HepG2 (cell line): Measurements from ENCODE around the gene CCNI2.

ENCODE experiments used
- CTCF ChIP-seq: sonication (generic); formaldehyde crosslinking; IDR thresholded peaks from 2 replicates; pipeline ENCODE4 v1.5.0; 2020; ENCODE audit warnings: mild to moderate bottlenecking, missing genetic modification reagents, moderate library complexity
- HES4 ChIP-seq: sonication (generic); formaldehyde crosslinking; IDR thresholded peaks from 2 replicates; pipeline ENCODE4 v1.9.0; 2021; ENCODE audit warnings: mild to moderate bottlenecking, missing genetic modification reagents, borderline replicate concordance
- KLF16 ChIP-seq, 2 experiments: sonication (generic) in 1 of 2; formaldehyde crosslinking in 1 of 2; IDR thresholded peaks; 2 replicates each; pipeline versions ENCODE4 v1.6.1 to v1.8.0; 2016 to 2023; ENCODE audit warnings: missing genetic modification reagents in 2 of 2, missing compliant biosample characterization in 1 of 2
- RBM39 ChIP-seq: fragments of 200-400 bp; formaldehyde crosslinking; IDR thresholded peaks from one replicate; pipeline ENCODE4 v1.6.1; 2018; ENCODE audit warnings: antibody characterized with exemption, mild to moderate bottlenecking, low read depth, low read length; ENCODE audit not compliant: poor library complexity, severe bottlenecking
- SYNCRIP ChIP-seq: fragments of 200-400 bp; formaldehyde crosslinking; IDR thresholded peaks from 2 replicates; pipeline ENCODE4 v1.6.1; 2018; ENCODE audit warnings: mild to moderate bottlenecking, low read depth, low read length; ENCODE audit not compliant: insufficient read depth
- ZBTB40 ChIP-seq, 2 experiments: fragments of 450-650 bp in 1 of 2; sonication (generic) in 1 of 2; formaldehyde crosslinking in 1 of 2; IDR thresholded peaks; 2 replicates each; pipeline versions ENCODE4 v1.6.1 to v1.8.0; 2016 to 2022; ENCODE audit warnings: antibody characterized with exemption in 1 of 2, mild to moderate bottlenecking in 1 of 2, missing genetic modification reagents in 1 of 2
- ZNF121 ChIP-seq: sonication (generic); formaldehyde crosslinking; IDR thresholded peaks from 2 replicates; pipeline ENCODE4 v1.5.0; 2020; ENCODE audit warnings: mild to moderate bottlenecking, missing genetic modification reagents
- ZNF136 ChIP-seq: sonication (generic); formaldehyde crosslinking; IDR thresholded peaks from 2 replicates; pipeline ENCODE4 v1.8.1; 2022; ENCODE audit warnings: low read depth, mild to moderate bottlenecking, moderate library complexity, missing genetic modification reagents
- ZNF570 ChIP-seq: sonication (generic); formaldehyde crosslinking; IDR thresholded peaks from 2 replicates; pipeline ENCODE4 v1.4.0; 2020; ENCODE audit warnings: mild to moderate bottlenecking, missing genetic modification reagents, borderline replicate concordance

GRCh38 chr5:132779961-132780360 lies 32.7 kb downstream of the CCNI2 start:
- TF ChIP-seq ZNF570 (no peak), ZNF136 (CRISPR knock-in tag) (no peak), ZNF121 (CRISPR knock-in tag) (no peak), HES4 (CRISPR knock-in tag) (no peak), KLF16 (CRISPR knock-in tag; IDR thresholded peaks at IDR 0.05) (no peak), SYNCRIP (no peak), ZBTB40 (IDR thresholded peaks at IDR 0.05) (no peak), ZBTB40 (CRISPR knock-in tag; IDR thresholded peaks at IDR 0.05) (no peak), RBM39 (no peak), CTCF (CRISPR knock-in tag) (no peak)
